Large intestine (tissue), 3 donors: ENCODE results near the gene SIGLEC14. TPM values are rescaled to one million over a fixed set of nuclear protein-coding genes. Genes with fewer than 3 reads are reported as not detected.
"Not testable (repeated sequence)": the region's sequence is repeated elsewhere in the genome, so short reads cannot be mapped to it uniquely, and the experiment has no call there.

Experiments
- DNase-seq, 2 donors: peaks; one replicate each; pipeline versions ENCODE4 v3.0.0 to v3.0.0-alpha.2; 2013
- H3K27ac ChIP-seq: one replicate; pipeline ENCODE4 v1.5.1; 2013; ENCODE audit warnings: low read length
- H3K27me3 ChIP-seq: 2 replicates; pipeline ENCODE4 v1.6.1; 2013; ENCODE audit warnings: low read length; ENCODE audit not compliant: control insufficient read depth, insufficient read depth
- H3K36me3 ChIP-seq: 2 replicates; pipeline ENCODE4 v1.6.1; 2013; ENCODE audit warnings: low read length; ENCODE audit not compliant: control insufficient read depth, insufficient read depth
- H3K4me1 ChIP-seq: one replicate; pipeline ENCODE4 v1.6.1; 2013; ENCODE audit warnings: low read length; ENCODE audit not compliant: control insufficient read depth, insufficient read depth
- H3K4me3 ChIP-seq: one replicate; pipeline ENCODE4 v1.5.1; 2013; ENCODE audit warnings: low read length
- H3K9me3 ChIP-seq: one replicate; pipeline ENCODE4 v1.6.1; 2013; ENCODE audit warnings: mild to moderate bottlenecking, low read depth, low read length, moderate library complexity; ENCODE audit not compliant: control insufficient read depth
- WGBS: methylation state at CpG from one replicate; pipeline ENCODE4 v1.1.5; 2013; ENCODE audit warnings: low lambda C conversion rate; ENCODE audit not compliant: insufficient coverage; 5-methylcytosine and 5-hydroxymethylcytosine counted together
- polyA plus RNA-seq: library from polyadenylated mRNA; unstranded; fragments of 120-200 nt; gene quantifications from one replicate; pipeline ENCODE4 v1.2.1, GENCODE V29; 2013

SIGLEC14 gene
- polyA plus RNA-seq, 1 donor, result 1.4 TPM

- H3K4me1 ChIP-seq, result no peaks in the 10 kb centered on the region
- WGBS, result 18% methylated on average over 3 of the region's 11 CpGs
Measured at GRCh38 chr19:51644636-51645271, 1.9 kb downstream of the SIGLEC14 start.

DNA sequence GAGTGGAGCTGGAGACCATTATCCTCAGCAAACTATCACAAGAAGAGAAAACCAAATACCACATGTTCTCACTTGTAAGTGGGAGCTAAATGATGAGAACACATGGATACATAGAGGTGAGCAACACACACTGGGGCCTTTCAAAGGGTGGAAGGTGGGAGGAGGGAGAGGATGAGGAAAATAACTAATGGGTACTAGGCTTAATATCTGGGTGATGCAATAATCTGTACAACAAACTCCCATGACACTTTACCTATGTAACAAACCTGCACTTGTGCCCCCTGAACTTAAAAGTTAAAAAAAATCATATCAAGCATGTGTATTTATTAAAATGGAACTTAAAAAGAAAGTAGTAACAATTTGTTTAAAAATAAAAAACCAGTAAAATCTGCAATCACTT, 5.0 kb downstream of the SIGLEC14 start:
- Histone ChIP-seq H3K36me3 (no peaks in the 10 kb centered on the region), H3K4me3 (no peak overlapping the region), H3K4me1 (no peaks in the 10 kb centered on the region), H3K27ac (no peak overlapping the region), H3K9me3 (no peaks in the 10 kb centered on the region), H3K27me3 (no peaks in the 10 kb centered on the region)
- DNase-seq, result no peak

More at GRCh38 chr19:51644636-51645271, 1.9 kb downstream of the SIGLEC14 start:
- Histone ChIP-seq H3K27me3 (no peaks in the 10 kb centered on the region), H3K4me3 (no peak overlapping the region), H3K27ac (no peak overlapping the region), H3K9me3 (no peaks in the 10 kb centered on the region), H3K36me3 (no peaks in the 10 kb centered on the region)
- DNase-seq, result no peak

GRCh38 chr19:51640386-51640785, 6.2 kb downstream of the SIGLEC14 start:
- Histone ChIP-seq H3K27ac (no peak overlapping the region), H3K27me3 (no peaks in the 10 kb centered on the region), H3K9me3 (no peaks in the 10 kb centered on the region), H3K4me1 (no peaks in the 10 kb centered on the region), H3K4me3 (no peak overlapping the region), H3K36me3 (no peaks in the 10 kb centered on the region)
- no CpG with 5 or more reads among the region's 3 CpGs for WGBS
- no peak for DNase-seq

DNA sequence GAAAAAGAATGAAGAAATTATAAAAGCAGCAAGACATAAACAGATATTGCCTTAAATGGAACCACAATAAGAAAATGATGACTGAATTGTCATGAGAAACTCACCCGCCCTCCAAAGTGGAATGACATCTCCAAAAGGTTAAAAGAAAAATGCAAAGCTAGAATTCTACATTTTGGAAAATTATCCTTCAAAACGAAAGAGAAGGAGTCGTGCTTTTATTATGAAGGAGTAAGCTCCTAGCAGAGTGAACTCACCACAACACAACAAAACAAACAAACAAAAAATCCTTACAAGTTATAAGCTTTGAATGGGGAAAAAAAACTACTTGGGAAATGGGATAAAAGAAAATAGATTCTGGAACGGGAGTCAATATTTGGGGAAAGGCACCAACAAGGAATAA, 6.7 kb downstream of the SIGLEC14 start:
- Histone ChIP-seq H3K4me1 (no peaks in the 10 kb centered on the region), H3K36me3 (no peaks in the 10 kb centered on the region), H3K9me3 (no peaks in the 10 kb centered on the region), H3K4me3 (no peak overlapping the region), H3K27me3 (no peaks in the 10 kb centered on the region), H3K27ac (no peak overlapping the region)
- DNase-seq, result no peak
- WGBS, result 57% methylated on average over 3 of the region's 4 CpGs

- H3K36me3 ChIP-seq, result no peaks in the 10 kb centered on the region
- DNase-seq, result no peak
- 21% methylated on average over 2 of the region's 5 CpGs for WGBS
- no peak overlapping the region for H3K27ac ChIP-seq
- H3K4me3 ChIP-seq, result no peak overlapping the region
- H3K9me3 ChIP-seq, result no peaks in the 10 kb centered on the region
- H3K27me3 ChIP-seq, result no peaks in the 10 kb centered on the region
- no peaks in the 10 kb centered on the region for H3K4me1 ChIP-seq
Measured at GRCh38 chr19:51637362-51637978, 9.2 kb downstream of the SIGLEC14 start.

- Histone ChIP-seq H3K4me1 (no peaks in the 10 kb centered on the region), H3K27ac (no peak overlapping the region), H3K9me3 (no peaks in the 10 kb centered on the region), H3K27me3 (peaks cover 4% of the 10 kb centered on the region), H3K36me3 (no peaks in the 10 kb centered on the region), H3K4me3 (no peak overlapping the region)
- WGBS, result no CpG with 5 or more reads among the region's 5 CpGs
- no peak for DNase-seq
Measured at GRCh38 chr19:51632126-51632525, 14.5 kb downstream of the SIGLEC14 start.

GRCh38 chr19:51630315-51630714, 16.3 kb downstream of the SIGLEC14 start, which contains the start of gene SIGLEC5:
TSS of gene SIGLEC5 (minus strand) at chr19:51630401. CDS start at chr19:51630335, 66 bp downstream.
- not testable (repeated sequence) for H3K27ac ChIP-seq, H3K4me3 ChIP-seq, H3K27me3 ChIP-seq, H3K9me3 ChIP-seq, H3K4me1 ChIP-seq, H3K36me3 ChIP-seq, DNase-seq
- no CpG with 5 or more reads among the region's 13 CpGs for WGBS

- H3K27me3 ChIP-seq, result peaks cover 4% of the 10 kb centered on the region
- no peaks in the 10 kb centered on the region for H3K9me3 ChIP-seq
- H3K4me3 ChIP-seq, result no peak overlapping the region
Measured at GRCh38 chr19:51628153-51628939, 18.3 kb downstream of the SIGLEC14 start.

GRCh38 chr19:51627491-51628138, 19.0 kb downstream of the SIGLEC14 start:
- no peak overlapping the region for H3K27ac ChIP-seq
- no peak overlapping the region for H3K4me3 ChIP-seq
- H3K36me3 ChIP-seq, result no peaks in the 10 kb centered on the region
- no peaks in the 10 kb centered on the region for H3K4me1 ChIP-seq
- peaks cover 4% of the 10 kb centered on the region for H3K27me3 ChIP-seq
- DNase-seq, result no peak
- no CpG with 5 or more reads among the region's 16 CpGs for WGBS
- no peaks in the 10 kb centered on the region for H3K9me3 ChIP-seq

More at GRCh38 chr19:51628153-51628939, 18.3 kb downstream of the SIGLEC14 start:
- DNase-seq, result no peak
- WGBS, result no CpG with 5 or more reads among the region's 14 CpGs
- H3K4me1 ChIP-seq, result no peaks in the 10 kb centered on the region
- no peak overlapping the region for H3K27ac ChIP-seq
- no peaks in the 10 kb centered on the region for H3K36me3 ChIP-seq

DNA sequence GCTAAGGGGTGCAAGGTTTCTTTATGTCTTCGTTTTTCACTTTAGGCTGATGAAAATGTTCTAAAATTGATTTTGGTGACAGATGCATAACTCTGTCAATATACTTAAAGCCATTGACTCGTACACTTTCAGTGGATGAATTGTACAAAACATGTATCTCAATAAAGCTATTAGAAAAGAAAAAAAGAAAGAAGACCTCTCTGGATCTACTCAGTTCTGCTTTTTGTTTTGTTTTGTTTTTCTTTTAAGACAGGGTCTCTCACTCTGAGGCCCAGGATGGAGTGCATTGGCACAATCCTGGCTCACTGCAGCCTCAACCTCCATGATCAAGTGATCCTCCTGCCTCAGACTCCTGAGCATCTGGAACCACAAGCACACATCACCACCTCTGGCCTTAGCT, 19.9 kb downstream of the SIGLEC14 start:
- H3K36me3 ChIP-seq, result no peaks in the 10 kb centered on the region
- WGBS, result 67% methylated on average over 1 of the region's 2 CpGs
- no peaks in the 10 kb centered on the region for H3K4me1 ChIP-seq
- DNase-seq, result no peak
- no peak overlapping the region for H3K27ac ChIP-seq
- no peaks in the 10 kb centered on the region for H3K9me3 ChIP-seq
- H3K27me3 ChIP-seq, result peaks cover 4% of the 10 kb centered on the region
- no peak overlapping the region for H3K4me3 ChIP-seq
